ENCODE measurements around the gene SLC6A18.

The SLC6A18 gene

GRCh38 chr5:1186351-1187233 lies 38.6 kb upstream of the SLC6A18 start:
- TF ChIP-seq EZH2phosphoT487 (IDR thresholded peaks at IDR 0.05; ENCODE audit: low read depth) (no peak), CTCF (IDR thresholded peaks at IDR 0.05; ENCODE audit: low read depth, low read length) (no peak)
- H3K4me2 ChIP-seq (ENCODE audit: low read length), result no peak overlapping the region
- no peaks in the 10 kb centered on the region for H3K27me3 ChIP-seq (ENCODE audit: low read depth, low read length)
- no peak overlapping the region for H3K27ac ChIP-seq (ENCODE audit: low read length)
- H3K36me3 ChIP-seq (replicated peaks; ENCODE audit: low read depth, low read length), result no peaks in the 10 kb centered on the region
- H3K9me3 ChIP-seq (ENCODE audit: insufficient read depth, low read length), result no peaks in the 10 kb centered on the region
- H3K9ac ChIP-seq (ENCODE audit: low read length), result no peak overlapping the region
- H4K20me1 ChIP-seq (ENCODE audit: insufficient read depth, low read length), result no peaks in the 10 kb centered on the region
- no peaks in the 10 kb centered on the region for H3K4me1 ChIP-seq (ENCODE audit: low read length)
- H3K79me2 ChIP-seq (ENCODE audit: low read length), result no peaks in the 10 kb centered on the region
- H3K4me3 ChIP-seq (ENCODE audit: low read length), result no peak overlapping the region
- H2AFZ ChIP-seq (ENCODE audit: low read depth, low read length), result no peak overlapping the region

- Histone ChIP-seq H3K36me3 (replicated peaks; ENCODE audit: low read depth, low read length) (no peaks in the 10 kb centered on the region), H4K20me1 (ENCODE audit: insufficient read depth, low read length) (no peaks in the 10 kb centered on the region), H3K4me1 (ENCODE audit: low read length) (no peaks in the 10 kb centered on the region), H3K9me3 (ENCODE audit: insufficient read depth, low read length) (no peaks in the 10 kb centered on the region), H3K27me3 (ENCODE audit: low read depth, low read length) (no peaks in the 10 kb centered on the region), H3K79me2 (ENCODE audit: low read length) (no peaks in the 10 kb centered on the region), H2AFZ (ENCODE audit: low read depth, low read length) (no peak overlapping the region), H3K9ac (ENCODE audit: low read length) (no peak overlapping the region), H3K4me3 (ENCODE audit: low read length) (no peak overlapping the region), H3K4me2 (ENCODE audit: low read length) (no peak overlapping the region), H3K27ac (ENCODE audit: low read length) (no peak overlapping the region)
- TF ChIP-seq EZH2phosphoT487 (IDR thresholded peaks at IDR 0.05; ENCODE audit: low read depth), result no peak
- TF ChIP-seq CTCF (IDR thresholded peaks at IDR 0.05; ENCODE audit: low read depth, low read length), result no peak
These were observed 37.8 kb upstream of the SLC6A18 start for GRCh38 chr5:1187234-1187949.

GRCh38 chr5:1187950-1188334 lies 37.2 kb upstream of the SLC6A18 start:
- Histone ChIP-seq H2AFZ (ENCODE audit: low read depth, low read length) (no peak overlapping the region), H3K36me3 (replicated peaks; ENCODE audit: low read depth, low read length) (no peaks in the 10 kb centered on the region), H3K4me1 (ENCODE audit: low read length) (no peaks in the 10 kb centered on the region), H3K9me3 (ENCODE audit: insufficient read depth, low read length) (no peaks in the 10 kb centered on the region), H3K79me2 (ENCODE audit: low read length) (no peaks in the 10 kb centered on the region), H4K20me1 (ENCODE audit: insufficient read depth, low read length) (no peaks in the 10 kb centered on the region), H3K27ac (ENCODE audit: low read length) (no peak overlapping the region), H3K4me3 (ENCODE audit: low read length) (no peak overlapping the region), H3K9ac (ENCODE audit: low read length) (no peak overlapping the region), H3K27me3 (ENCODE audit: low read depth, low read length) (no peaks in the 10 kb centered on the region), H3K4me2 (ENCODE audit: low read length) (no peak overlapping the region)
- no peak for TF ChIP-seq CTCF (IDR thresholded peaks at IDR 0.05; ENCODE audit: low read depth, low read length)

GRCh38 chr5:1188464-1188863 lies 36.7 kb upstream of the SLC6A18 start:
- Histone ChIP-seq H2AFZ (ENCODE audit: low read depth, low read length) (no peak overlapping the region), H4K20me1 (ENCODE audit: insufficient read depth, low read length) (no peaks in the 10 kb centered on the region), H3K36me3 (replicated peaks; ENCODE audit: low read depth, low read length) (no peaks in the 10 kb centered on the region), H3K9ac (ENCODE audit: low read length) (no peak overlapping the region), H3K4me1 (ENCODE audit: low read length) (no peaks in the 10 kb centered on the region), H3K79me2 (ENCODE audit: low read length) (no peaks in the 10 kb centered on the region), H3K27me3 (ENCODE audit: low read depth, low read length) (no peaks in the 10 kb centered on the region), H3K9me3 (ENCODE audit: insufficient read depth, low read length) (no peaks in the 10 kb centered on the region), H3K4me3 (ENCODE audit: low read length) (no peak overlapping the region), H3K27ac (ENCODE audit: low read length) (no peak overlapping the region), H3K4me2 (ENCODE audit: low read length) (no peak overlapping the region)
- TF ChIP-seq EZH2phosphoT487 (IDR thresholded peaks at IDR 0.05; ENCODE audit: low read depth) (no peak), CTCF (IDR thresholded peaks at IDR 0.05; ENCODE audit: low read depth, low read length) (no peak)

Measured in OCI-LY3 (cell line).